Panc1 (cell line): Measurements from ENCODE around the gene LRRC43. TPM values are rescaled to one million over a fixed set of nuclear protein-coding genes. Genes with fewer than 3 reads are reported as not detected.

Source experiments
- ATAC-seq: fragments of 200-7000 bp; cut with Tn5 transposase; 2 replicates; pipeline ENCODE4 v1.9.1; 2020; ENCODE audit warnings: mild to moderate bottlenecking, moderate library complexity
- BruUV-seq: library from RNA; stranded (reverse); fragments of 400-500 nt; replicated peaks from 2 replicates; lab custom pipeline; 2021; lab: Mats Ljungman, UMichigan
- CTCF ChIA-PET: fragments of 300-600 bp; sonication (Branson Sonifier 250); formaldehyde crosslinking; loops from one replicate; lab custom pipeline; 2022; ENCODE audit warnings: antibody characterized with exemption; lab: Charles Lee
- POLR2A ChIA-PET: fragments of 300-600 bp; sonication (Branson Sonifier 250); formaldehyde crosslinking; loops from one replicate; lab custom pipeline; 2022; ENCODE audit warnings: antibody characterized with exemption; lab: Charles Lee
- DNase-seq: peaks from one replicate; pipeline ENCODE4 v3.0.0-alpha.2; 2010; ENCODE audit warnings: low read depth, low spot score
- H3K27ac ChIP-seq: 2 replicates; pipeline ENCODE4 v1.5.1; 2011; ENCODE audit warnings: mild to moderate bottlenecking, low read length, inconsistent platforms
- H3K27me3 ChIP-seq: fragments of 200-500 bp; sonication (Bioruptor generic); 2 replicates; pipeline ENCODE4 v1.6.0; 2014; ENCODE audit warnings: low read length, inconsistent platforms; ENCODE audit not compliant: control insufficient read depth, insufficient read depth
- H3K36me3 ChIP-seq: fragments of 200-500 bp; sonication (Bioruptor generic); 2 replicates; pipeline ENCODE4 v1.5.1; 2014; ENCODE audit warnings: inconsistent platforms, mild to moderate bottlenecking, low read length, moderate library complexity; ENCODE audit not compliant: control insufficient read depth, insufficient read depth
- H3K4me1 ChIP-seq: 2 replicates; pipeline ENCODE4 v1.5.1; 2011; ENCODE audit warnings: inconsistent platforms, mild to moderate bottlenecking, low read length, moderate library complexity; ENCODE audit not compliant: control insufficient read depth, insufficient read depth
- H3K4me3 ChIP-seq, 2 experiments: 2 replicates each; pipeline ENCODE4 v1.5.1; 2011 to 2012; ENCODE audit warnings: low read depth in 2 of 2, low read length in 2 of 2, mild to moderate bottlenecking in 2 of 2, inconsistent platforms in 1 of 2, moderate library complexity in 1 of 2
- H3K9me3 ChIP-seq: fragments of 200-500 bp; sonication (Bioruptor generic); 2 replicates; pipeline ENCODE4 v1.5.1; 2014; ENCODE audit warnings: low read depth, mild to moderate bottlenecking, inconsistent platforms, low read length, moderate library complexity; ENCODE audit not compliant: control insufficient read depth, insufficient read depth
- POLR2AphosphoS5 ChIP-seq: IDR thresholded peaks from 2 replicates; pipeline ENCODE4 v1.6.1; 2012; ENCODE audit warnings: mild to moderate bottlenecking, low read depth, low read length, moderate library complexity
- REST ChIP-seq, 2 experiments: IDR thresholded peaks; 2 replicates each; pipeline ENCODE4 v1.6.1; 2011 to 2012; ENCODE audit warnings: low read depth in 2 of 2, control low read depth in 1 of 2, low read length in 1 of 2, mild to moderate bottlenecking in 1 of 2, moderate library complexity in 1 of 2; ENCODE audit not compliant: insufficient read depth in 1 of 2
- SIN3A ChIP-seq: IDR thresholded peaks from 2 replicates; pipeline ENCODE4 v1.6.1; 2012; ENCODE audit warnings: low read depth, mild to moderate bottlenecking, low read length, moderate library complexity, borderline replicate concordance; ENCODE audit not compliant: insufficient read depth
- TCF7L2 ChIP-seq: IDR thresholded peaks from 2 replicates; pipeline ENCODE4 v1.6.1; 2011; ENCODE audit warnings: mild to moderate bottlenecking, low read depth, low read length, inconsistent platforms
- in situ Hi-C: cut with HindIII; loops from 2 replicates; pipeline ENCODE4 v1.10.0; 2016; ENCODE audit warnings: low sequenced_read_pairs, low pct_unique_long_range_greater_than_20kb
- intact Hi-C: fragments of 100-400 bp; cut with micrococcal nuclease; formaldehyde crosslinking; loops from one replicate; pipeline ENCODE4 v1.10.0; 2022; ENCODE audit not compliant: unreplicated experiment
- total RNA-seq: library from RNA; stranded (reverse); gene quantifications from one replicate; pipeline ENCODE4 v1.2.1, GENCODE V29; 2021; ENCODE audit not compliant: unreplicated experiment
- TF ChIP-seq, protein P1 (sequence below): fragments of 450-650 bp; IDR thresholded peaks from 2 replicates; pipeline ENCODE4 v1.5.1; 2017; ENCODE audit warnings: mild to moderate bottlenecking

LRRC43 gene
- total RNA-seq, 1 experiment from 2014 or later = 1.5 TPM

DNA sequence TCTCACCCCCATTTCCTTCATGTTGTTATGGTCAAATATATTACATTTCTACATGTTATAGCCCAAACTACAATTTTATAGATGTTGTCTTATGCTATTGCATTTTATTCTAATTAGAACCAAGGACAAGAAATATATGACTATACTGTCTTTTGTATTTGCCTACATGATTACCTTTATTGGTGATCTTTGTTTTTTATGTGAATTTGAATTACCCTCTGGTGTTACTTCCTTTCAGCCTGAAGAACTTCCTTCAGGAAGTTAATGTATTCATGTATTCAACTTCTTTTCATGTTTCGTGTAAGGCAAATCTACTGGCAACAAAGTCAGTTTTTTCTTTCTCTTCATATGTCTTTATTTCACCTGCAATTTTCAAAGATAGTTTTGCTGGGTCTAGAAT, 11.9 kb downstream of the LRRC43 start:
- Histone ChIP-seq H3K4me3 (no peak overlapping the region), H3K27ac (no peak overlapping the region), H3K9me3 (no peaks in the 10 kb centered on the region), H3K36me3 (no peaks in the 10 kb centered on the region), H3K4me1 (no peaks in the 10 kb centered on the region), H3K27me3 (no peaks in the 10 kb centered on the region)
- CTCF ChIA-PET = no interaction called here
- no peak for DNase-seq
- intact Hi-C loops (no loop called here), in situ Hi-C loops (no loop called here)
- POLR2A ChIA-PET = no interaction called here
- TF ChIP-seq TCF7L2 (no peak), SIN3A (no peak), REST (IDR thresholded peaks at IDR 0.05; ENCODE audit: insufficient read depth in 1 of 2, low read depth in 2 of 2, low read length in 1 of 2) (no peak), POLR2AphosphoS5 (no peak)
- no TSS peak for BruUV-seq
- ATAC-seq = no peak

DNA sequence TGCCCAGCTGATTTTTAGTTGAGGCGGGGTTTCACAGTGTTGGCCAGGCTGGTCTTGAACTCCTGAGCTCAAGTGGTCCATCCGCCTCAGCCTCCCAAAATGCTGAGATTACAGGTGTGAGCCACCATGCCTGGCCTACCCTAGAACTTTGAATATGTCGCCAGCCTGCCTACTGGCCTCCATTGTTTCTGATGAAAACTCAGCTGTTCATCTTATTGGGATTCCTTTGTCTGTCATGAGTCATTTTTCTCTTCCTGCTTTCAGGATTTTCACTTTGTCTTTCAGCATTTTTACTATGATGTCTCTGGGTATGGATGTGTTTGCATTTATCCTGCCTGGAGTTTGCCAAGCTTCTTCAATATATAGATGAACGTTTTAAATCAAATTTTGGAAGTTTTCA, 12.5 kb downstream of the LRRC43 start:
- Histone ChIP-seq H3K9me3 (no peaks in the 10 kb centered on the region), H3K27ac (no peak overlapping the region), H3K36me3 (no peaks in the 10 kb centered on the region), H3K4me3 (no peak overlapping the region), H3K4me1 (no peaks in the 10 kb centered on the region), H3K27me3 (no peaks in the 10 kb centered on the region)
- intact Hi-C loops = no loop called here
- CTCF ChIA-PET = no interaction called here
- POLR2A ChIA-PET = no interaction called here
- in situ Hi-C loops = no loop called here
- BruUV-seq = no TSS peak
- DNase-seq = no peak
- ATAC-seq = no peak
- TF ChIP-seq, protein P1, sequence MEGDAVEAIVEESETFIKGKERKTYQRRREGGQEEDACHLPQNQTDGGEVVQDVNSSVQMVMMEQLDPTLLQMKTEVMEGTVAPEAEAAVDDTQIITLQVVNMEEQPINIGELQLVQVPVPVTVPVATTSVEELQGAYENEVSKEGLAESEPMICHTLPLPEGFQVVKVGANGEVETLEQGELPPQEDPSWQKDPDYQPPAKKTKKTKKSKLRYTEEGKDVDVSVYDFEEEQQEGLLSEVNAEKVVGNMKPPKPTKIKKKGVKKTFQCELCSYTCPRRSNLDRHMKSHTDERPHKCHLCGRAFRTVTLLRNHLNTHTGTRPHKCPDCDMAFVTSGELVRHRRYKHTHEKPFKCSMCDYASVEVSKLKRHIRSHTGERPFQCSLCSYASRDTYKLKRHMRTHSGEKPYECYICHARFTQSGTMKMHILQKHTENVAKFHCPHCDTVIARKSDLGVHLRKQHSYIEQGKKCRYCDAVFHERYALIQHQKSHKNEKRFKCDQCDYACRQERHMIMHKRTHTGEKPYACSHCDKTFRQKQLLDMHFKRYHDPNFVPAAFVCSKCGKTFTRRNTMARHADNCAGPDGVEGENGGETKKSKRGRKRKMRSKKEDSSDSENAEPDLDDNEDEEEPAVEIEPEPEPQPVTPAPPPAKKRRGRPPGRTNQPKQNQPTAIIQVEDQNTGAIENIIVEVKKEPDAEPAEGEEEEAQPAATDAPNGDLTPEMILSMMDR = no peak
- TF ChIP-seq SIN3A (no peak), POLR2AphosphoS5 (no peak), REST (IDR thresholded peaks at IDR 0.05; ENCODE audit: insufficient read depth in 1 of 2, low read depth in 2 of 2, low read length in 1 of 2) (no peak), TCF7L2 (no peak)
